IgD-negative memory B cell (primary cell): ENCODE data around the gene ARF3. TPM values are rescaled to one million over a fixed set of nuclear protein-coding genes. Genes with fewer than 3 reads are reported as not detected.
A peak's percentile ranks its signal among the peaks of the same experiment; 100 is the strongest.

Experiments used
- H3K27ac Mint-ChIP-seq, 3 donors: one replicate each; pipeline ENCODE4 v1.8.0; 2020 to 2022; ENCODE audit warnings: mild to moderate bottlenecking in 3 of 3, mixed read lengths in 3 of 3, moderate library complexity in 1 of 3
- H3K27me3 Mint-ChIP-seq: one replicate; pipeline ENCODE4 v1.8.0; 2021; ENCODE audit warnings: mixed read lengths
- H3K36me3 Mint-ChIP-seq: one replicate; pipeline ENCODE4 v1.8.0; 2020; ENCODE audit warnings: mild to moderate bottlenecking, mixed read lengths
- H3K4me1 Mint-ChIP-seq, 3 donors: one replicate each; pipeline ENCODE4 v1.8.0; 2020 to 2022; ENCODE audit warnings: mixed read lengths in 3 of 3, mild to moderate bottlenecking in 1 of 3
- H3K4me3 Mint-ChIP-seq, 4 donors: one replicate each; pipeline ENCODE4 v1.8.0; 2020 to 2022; ENCODE audit warnings: mild to moderate bottlenecking in 4 of 4, mixed read lengths in 4 of 4, moderate library complexity in 3 of 4
- H3K9me3 Mint-ChIP-seq, 3 donors: one replicate each; pipeline ENCODE4 v1.8.0; 2020 to 2021; ENCODE audit warnings: mixed read lengths in 3 of 3, mild to moderate bottlenecking in 1 of 3
- polyA plus RNA-seq: library from polyadenylated mRNA; unstranded; fragments of 300-500 nt; fragmentation: Illumina TruSeq; gene quantifications from one replicate; pipeline ENCODE4 v1.2.3, GENCODE V29; 2021

ARF3 gene
- polyA plus RNA-seq, 1 donor from 2014 or later: 20.2 TPM

DNA sequence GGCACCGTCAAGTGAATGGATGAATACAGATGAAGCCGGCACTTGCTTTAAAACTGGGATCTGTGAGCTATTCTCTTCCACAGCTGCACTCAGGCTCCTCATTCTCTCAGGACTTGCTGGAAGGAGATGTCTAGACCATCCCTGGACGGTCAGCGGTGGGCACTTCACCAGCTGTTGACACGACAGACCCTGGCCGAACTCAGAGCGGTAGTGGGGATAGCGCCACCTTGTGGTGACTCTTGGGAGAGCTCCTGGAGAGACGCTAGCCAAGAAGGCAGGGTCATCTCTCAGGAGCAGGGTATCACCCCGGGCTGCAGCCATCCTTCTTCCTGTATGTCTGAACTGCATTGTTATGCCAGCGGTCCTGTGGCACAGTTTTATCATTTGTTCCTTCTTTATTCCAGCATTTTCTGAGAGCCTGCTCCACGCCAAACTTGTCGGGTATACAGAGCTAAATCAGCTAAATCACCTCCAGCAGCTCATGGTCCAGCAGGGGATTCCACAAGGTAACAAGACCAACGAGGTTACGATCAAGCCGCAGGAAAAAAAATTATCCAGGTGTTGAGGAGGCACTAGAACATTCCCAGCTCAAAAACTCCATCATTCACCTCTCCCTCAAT, 30.9 kb upstream of the ARF3 start:
- no peaks in the 10 kb centered on the region for H3K36me3 Mint-ChIP-seq
- peaks cover 27% of the 10 kb centered on the region for H3K27me3 Mint-ChIP-seq
- H3K9me3 Mint-ChIP-seq: no peaks in the 10 kb centered on the region
- H3K27ac Mint-ChIP-seq: no peak overlapping the region
- H3K4me3 Mint-ChIP-seq: no peak overlapping the region
- H3K4me1 Mint-ChIP-seq: no peaks in the 10 kb centered on the region

DNA sequence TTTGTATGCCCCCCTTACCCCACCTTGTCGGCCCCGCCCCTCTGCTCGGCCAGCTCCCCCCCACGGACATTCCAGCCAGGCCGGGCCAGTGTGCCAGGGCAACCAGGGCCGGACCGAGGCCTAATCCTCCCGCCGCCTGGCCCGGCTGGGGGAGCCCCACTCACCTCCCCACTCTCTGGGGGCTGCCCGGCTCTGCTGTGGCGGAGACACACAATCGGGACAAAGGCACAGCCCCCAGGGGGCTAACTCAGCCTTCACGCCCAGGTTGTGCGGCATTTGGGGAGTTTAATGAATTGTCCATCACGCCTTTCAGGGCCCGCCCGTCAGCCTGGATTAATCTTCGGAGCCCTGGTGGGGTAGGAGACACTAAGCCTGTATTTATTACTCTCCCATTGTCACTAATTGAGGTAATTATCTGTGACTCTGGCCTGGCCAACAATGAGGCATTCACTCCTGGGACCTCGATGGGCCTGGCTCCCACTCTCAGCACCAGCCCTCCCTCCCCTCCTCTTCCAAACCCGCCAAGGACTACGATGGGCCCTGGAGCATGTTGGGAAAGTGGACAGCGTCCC, 29.5 kb upstream of the ARF3 start:
- peak overlapping the region in 1 of 3 donors; percentile 86 for H3K27ac Mint-ChIP-seq
- peaks cover 29% of the 10 kb centered on the region for H3K27me3 Mint-ChIP-seq

DNA sequence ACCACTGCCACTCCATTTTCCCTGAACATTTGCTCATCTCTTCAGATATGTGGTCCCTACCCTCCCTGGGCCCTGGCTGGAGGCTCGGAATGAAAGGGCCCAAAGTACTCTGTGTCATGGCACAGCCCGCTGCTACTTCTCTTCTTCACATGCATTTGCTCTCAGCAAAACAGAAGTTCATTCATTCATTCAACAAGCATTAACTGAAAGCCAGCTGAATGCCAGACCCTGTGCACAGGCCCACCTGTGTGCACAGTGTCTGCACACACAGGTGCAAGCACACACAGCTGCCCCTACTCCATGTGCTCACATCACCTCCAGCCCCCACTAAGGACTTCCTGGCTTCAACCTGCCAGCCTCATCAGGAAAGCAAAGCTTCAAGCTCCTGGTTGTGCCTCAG, 28.6 kb upstream of the ARF3 start:
- Mint-ChIP-seq H3K36me3 (peaks cover 2% of the 10 kb centered on the region), H3K27me3 (peaks cover 33% of the 10 kb centered on the region), H3K27ac (no peak overlapping the region), H3K4me1 (peaks cover 6 to 11% (median 7%) of the 10 kb centered on the region in 3 donors), H3K9me3 (no peaks in the 10 kb centered on the region), H3K4me3 (no peak overlapping the region)

More for the DNA sequence above, 29.5 kb upstream of the ARF3 start:
- no peaks in the 10 kb centered on the region for H3K36me3 Mint-ChIP-seq
- peaks cover under 1 to 4% (median under 1%) of the 10 kb centered on the region in 3 donors for H3K4me1 Mint-ChIP-seq
- no peak overlapping the region for H3K4me3 Mint-ChIP-seq
- H3K9me3 Mint-ChIP-seq: no peaks in the 10 kb centered on the region

DNA sequence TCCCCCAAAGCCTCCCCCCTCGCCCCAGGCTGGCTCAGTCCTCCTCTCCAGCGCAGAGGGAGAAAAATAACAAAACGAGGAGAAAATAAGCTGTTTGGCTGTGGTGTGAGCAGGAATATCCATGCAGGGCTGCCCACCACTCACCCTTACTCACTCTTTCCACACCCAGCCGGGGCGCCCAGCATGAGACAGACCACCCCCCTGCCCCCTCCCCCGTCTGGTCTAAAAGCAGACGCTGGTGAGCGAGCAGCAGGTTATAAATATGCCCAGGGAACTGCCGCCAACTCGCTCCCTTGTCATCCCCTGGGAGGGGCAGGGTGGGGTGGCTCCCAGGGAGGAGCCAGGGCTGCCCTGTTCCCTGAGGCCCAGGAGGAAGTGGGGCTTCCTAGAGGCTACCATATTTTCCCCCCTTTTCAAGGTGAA, 28.2 kb upstream of the ARF3 start:
- Mint-ChIP-seq H3K36me3 (peaks cover 2% of the 10 kb centered on the region), H3K9me3 (no peaks in the 10 kb centered on the region), H3K27me3 (peaks cover 35% of the 10 kb centered on the region), H3K4me1 (peaks cover 7 to 15% (median 11%) of the 10 kb centered on the region in 3 donors), H3K4me3 (no peak overlapping the region), H3K27ac (no peak overlapping the region)

DNA sequence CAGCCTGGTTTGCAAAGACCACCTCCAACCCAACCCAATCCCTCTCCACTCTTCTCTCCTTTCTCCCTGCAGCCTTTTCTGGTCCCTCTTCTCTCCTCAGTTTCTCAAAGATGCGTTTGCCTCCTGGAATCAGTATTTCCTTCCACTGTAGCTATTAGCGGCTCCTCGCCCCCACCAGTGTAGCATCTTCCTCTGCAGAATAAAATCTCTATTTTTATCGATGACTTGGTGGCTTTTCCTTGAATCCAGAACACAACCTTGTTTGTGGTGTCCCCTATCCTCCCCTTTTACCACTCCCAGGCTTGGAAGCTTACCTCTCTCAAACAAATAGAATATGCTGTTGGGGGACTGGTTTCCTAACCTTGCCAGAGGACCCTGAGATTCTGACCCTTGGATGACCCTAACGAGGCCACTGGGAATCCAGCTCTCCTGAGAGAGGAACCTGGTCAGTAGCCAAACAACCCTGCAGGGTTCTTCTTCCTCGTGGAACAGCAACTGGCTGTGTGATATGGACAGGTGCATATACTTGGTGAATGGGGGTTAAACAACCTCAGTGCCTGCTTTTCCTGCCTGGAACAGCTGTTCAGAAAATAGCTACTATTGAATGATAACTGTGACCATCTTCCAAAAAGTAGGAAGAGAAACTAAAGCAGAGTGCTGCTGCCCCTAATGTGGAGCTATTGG, 25.3 kb upstream of the ARF3 start:
- Mint-ChIP-seq H3K36me3 (peaks cover 2% of the 10 kb centered on the region), H3K27ac (peak overlapping the region; percentile 41 to 97 (median 83)), H3K27me3 (peaks cover 31% of the 10 kb centered on the region), H3K4me3 (peak overlapping the region; percentile 58 to 96 (median 89)), H3K9me3 (no peaks in the 10 kb centered on the region), H3K4me1 (peaks cover 17 to 26% (median 19%) of the 10 kb centered on the region in 3 donors)

DNA sequence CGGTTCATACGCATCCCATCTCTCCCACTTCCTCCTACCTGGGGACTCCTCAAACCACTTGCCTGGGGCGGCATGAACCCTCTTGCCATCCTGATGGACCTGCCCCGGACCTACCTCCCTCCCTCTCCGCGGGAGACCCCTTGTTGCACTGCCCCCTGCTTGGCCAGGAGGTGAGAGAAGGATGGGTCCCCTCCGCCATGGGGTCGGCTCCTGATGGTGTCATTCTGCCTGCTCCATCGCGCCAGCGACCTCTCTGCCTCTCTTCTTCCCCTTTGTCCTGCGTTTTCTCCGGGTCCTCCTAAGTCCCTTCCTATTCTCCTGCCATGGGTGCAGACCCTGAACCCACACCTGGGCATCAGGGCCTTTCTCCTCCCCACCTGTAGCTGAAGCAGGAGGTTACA, 24.5 kb upstream of the ARF3 start:
- H3K36me3 Mint-ChIP-seq: peaks cover 2% of the 10 kb centered on the region
- peak overlapping the region; percentile 83 to 97 (median 90) for H3K27ac Mint-ChIP-seq
- peak overlapping the region; percentile 86 to 96 (median 94) for H3K4me3 Mint-ChIP-seq
- H3K4me1 Mint-ChIP-seq: peaks cover 17 to 31% (median 21%) of the 10 kb centered on the region in 3 donors
- no peaks in the 10 kb centered on the region for H3K9me3 Mint-ChIP-seq
- H3K27me3 Mint-ChIP-seq: peaks cover 35% of the 10 kb centered on the region

DNA sequence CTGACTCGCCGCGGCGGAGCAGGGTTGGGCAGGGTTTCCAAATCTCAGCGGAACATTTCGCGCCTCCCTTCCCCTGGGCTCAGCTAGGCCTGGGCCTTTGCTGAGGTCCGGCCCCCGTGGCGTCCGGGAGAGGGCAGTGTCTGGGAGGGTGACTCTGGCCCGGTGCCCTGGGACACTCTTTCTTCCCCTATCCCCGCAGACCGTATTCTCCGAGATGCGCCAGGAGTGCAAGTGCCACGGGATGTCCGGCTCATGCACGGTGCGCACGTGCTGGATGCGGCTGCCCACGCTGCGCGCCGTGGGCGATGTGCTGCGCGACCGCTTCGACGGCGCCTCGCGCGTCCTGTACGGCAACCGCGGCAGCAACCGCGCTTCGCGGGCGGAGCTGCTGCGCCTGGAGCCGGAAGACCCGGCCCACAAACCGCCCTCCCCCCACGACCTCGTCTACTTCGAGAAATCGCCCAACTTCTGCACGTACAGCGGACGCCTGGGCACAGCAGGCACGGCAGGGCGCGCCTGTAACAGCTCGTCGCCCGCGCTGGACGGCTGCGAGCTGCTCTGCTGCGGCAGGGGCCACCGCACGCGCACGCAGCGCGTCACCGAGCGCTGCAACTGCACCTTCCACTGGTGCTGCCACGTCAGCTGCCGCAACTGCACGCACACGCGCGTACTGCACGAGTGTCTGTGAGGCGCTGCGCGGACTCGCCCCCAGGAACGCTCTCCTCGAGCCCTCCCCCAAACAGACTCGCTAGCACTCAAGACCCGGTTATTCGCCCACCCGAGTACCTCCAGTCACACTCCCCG, 23.9 kb upstream of the ARF3 start:
- Mint-ChIP-seq H3K27me3 (peaks cover 36% of the 10 kb centered on the region), H3K27ac (peak overlapping the region; percentile 83 to 97 (median 90)), H3K36me3 (peaks cover 2% of the 10 kb centered on the region), H3K9me3 (no peaks in the 10 kb centered on the region), H3K4me1 (peaks cover 19 to 31% (median 21%) of the 10 kb centered on the region in 3 donors), H3K4me3 (peak overlapping the region; percentile 86 to 96 (median 94))

DNA sequence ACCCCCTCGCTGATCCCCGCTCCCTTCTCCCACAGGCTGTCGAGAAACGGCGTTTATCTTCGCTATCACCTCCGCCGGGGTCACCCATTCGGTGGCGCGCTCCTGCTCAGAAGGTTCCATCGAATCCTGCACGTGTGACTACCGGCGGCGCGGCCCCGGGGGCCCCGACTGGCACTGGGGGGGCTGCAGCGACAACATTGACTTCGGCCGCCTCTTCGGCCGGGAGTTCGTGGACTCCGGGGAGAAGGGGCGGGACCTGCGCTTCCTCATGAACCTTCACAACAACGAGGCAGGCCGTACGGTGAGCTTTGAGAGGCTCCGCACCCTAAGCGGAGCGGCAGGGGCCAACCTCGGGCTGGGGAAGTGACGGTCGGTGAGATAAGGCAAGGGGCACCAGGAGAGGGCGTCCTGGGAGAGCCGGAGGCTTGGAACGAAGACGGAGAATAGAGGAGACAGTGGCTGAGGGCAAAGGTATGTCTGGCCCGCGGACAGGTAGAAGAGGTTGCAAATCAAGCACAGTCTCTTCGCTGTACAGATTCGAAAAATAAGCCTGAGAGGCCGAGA, 23.2 kb upstream of the ARF3 start:
- Mint-ChIP-seq H3K4me1 (peaks cover 21 to 31% (median 22%) of the 10 kb centered on the region in 3 donors), H3K4me3 (peak overlapping the region; percentile 86 to 96 (median 94)), H3K36me3 (peaks cover 2% of the 10 kb centered on the region), H3K27ac (peak overlapping the region in 2 of 3 donors; percentile 83 to 88), H3K27me3 (peaks cover 33% of the 10 kb centered on the region), H3K9me3 (no peaks in the 10 kb centered on the region)

DNA sequence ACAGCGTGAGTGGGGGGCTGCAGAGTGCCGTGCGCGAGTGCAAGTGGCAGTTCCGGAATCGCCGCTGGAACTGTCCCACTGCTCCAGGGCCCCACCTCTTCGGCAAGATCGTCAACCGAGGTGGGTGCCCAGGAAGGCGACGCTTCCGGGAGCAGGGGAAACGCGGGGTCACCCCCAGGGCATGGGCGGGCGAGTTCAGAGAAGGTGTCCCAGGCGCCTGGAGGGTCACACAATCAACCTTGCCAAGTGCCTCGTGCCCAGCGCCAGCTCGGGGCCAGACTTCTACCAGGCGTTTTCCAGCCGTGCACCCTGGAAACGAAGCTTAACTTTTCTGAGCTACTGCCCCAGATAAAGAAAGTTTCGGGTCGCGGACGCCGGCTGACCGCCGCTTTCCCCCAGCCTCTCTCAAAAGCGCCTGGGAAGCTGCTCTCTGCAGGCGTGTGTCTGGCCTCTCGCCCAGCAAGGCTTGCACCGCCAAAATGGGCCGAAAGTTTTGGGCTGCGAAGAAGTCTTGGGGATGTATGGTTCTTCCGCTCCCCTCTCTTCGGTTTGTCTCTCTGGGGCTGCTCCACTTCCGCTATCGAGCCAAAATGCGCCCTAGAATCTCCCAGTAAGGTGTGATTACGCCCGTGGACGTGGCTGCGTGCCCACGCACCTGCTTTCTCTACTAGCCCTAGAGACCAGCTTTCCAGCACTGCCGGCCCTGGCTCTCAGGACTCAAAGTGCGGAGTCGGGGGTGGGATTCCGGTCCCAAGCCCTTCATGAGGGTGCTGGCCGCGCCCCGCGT, 22.5 kb upstream of the ARF3 start:
- Mint-ChIP-seq H3K27me3 (peaks cover 33% of the 10 kb centered on the region), H3K27ac (peak overlapping the region in 2 of 3 donors; percentile 83 to 91), H3K36me3 (peaks cover 2% of the 10 kb centered on the region), H3K9me3 (no peaks in the 10 kb centered on the region), H3K4me3 (peak overlapping the region; percentile 86 to 96 (median 94)), H3K4me1 (peaks cover 21 to 31% (median 22%) of the 10 kb centered on the region in 3 donors)

DNA sequence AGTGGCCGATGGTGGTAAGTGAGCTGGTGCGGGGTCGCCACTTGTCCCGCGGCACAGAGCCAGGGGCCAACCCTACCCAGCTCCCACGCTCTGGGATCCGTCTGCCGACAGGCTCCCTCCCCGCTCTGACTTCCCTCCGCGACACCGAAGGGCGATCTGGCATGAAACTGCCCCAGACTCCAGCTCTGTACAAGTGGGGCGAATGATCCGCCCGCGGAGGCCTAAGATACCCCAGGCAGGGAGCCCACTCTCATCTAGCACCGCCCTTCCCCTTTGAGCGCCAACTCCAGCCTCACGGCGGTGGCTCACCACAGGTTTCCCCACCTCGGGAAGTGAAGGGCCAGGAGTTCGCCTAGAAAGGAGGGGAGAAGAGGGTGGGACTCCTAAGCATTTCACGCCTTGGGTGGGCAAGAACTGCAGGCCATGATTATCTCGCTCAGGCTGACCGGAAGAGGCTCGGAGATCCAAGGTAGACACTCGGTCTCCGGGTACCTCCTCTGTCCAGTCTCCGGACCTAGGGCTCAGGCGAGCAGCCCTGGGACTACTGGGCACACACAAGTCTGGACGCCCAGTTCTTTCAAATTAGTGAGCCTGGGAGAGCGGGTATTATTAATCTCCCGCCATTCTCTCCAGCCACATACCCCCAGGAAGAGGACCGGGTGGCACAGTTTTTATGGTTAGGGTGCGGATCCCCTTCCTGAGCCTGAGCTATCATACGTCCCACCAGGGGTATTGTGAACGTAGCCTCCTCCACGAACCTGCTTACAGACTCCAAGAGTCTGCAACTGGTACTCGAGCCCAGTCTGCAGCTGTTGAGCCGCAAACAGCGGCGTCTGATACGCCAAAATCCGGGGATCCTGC, 21.7 kb upstream of the ARF3 start:
- Mint-ChIP-seq H3K27me3 (peaks cover 33% of the 10 kb centered on the region), H3K9me3 (no peaks in the 10 kb centered on the region), H3K27ac (peak overlapping the region; percentile 65 to 84 (median 83)), H3K4me1 (peaks cover 21 to 31% (median 22%) of the 10 kb centered on the region in 3 donors), H3K36me3 (peaks cover 2% of the 10 kb centered on the region), H3K4me3 (peak overlapping the region; percentile 86 to 96 (median 94))

DNA sequence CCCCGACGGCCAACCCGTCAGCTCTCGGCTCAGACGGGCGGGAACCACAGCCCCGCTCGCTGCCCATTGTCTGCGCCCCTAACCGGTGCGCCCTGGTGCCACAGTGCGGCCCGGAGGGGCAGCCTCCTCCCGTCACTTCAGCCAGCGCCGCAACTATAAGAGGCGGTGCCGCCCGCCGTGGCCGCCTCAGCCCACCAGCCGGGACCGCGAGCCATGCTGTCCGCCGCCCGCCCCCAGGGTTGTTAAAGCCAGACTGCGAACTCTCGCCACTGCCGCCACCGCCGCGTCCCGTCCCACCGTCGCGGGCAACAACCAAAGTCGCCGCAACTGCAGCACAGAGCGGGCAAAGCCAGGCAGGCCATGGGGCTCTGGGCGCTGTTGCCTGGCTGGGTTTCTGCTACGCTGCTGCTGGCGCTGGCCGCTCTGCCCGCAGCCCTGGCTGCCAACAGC, 21.0 kb upstream of the ARF3 start, which contains the start of gene WNT1:
Gene WNT1 (plus strand): TSS at position 32 of the 450 bp plus-strand sequence. CDS start 329 bp downstream, at position 361.
- Mint-ChIP-seq H3K36me3 (peaks cover 2% of the 10 kb centered on the region), H3K9me3 (no peaks in the 10 kb centered on the region), H3K4me3 (peak within 1 kb of the TSS; percentile 86 to 96 (median 94)), H3K27me3 (peaks cover 37% of the 10 kb centered on the region), H3K4me1 (peaks cover 21 to 31% (median 22%) of the 10 kb centered on the region in 3 donors), H3K27ac (peak within 1 kb of the TSS; percentile 65 to 84 (median 83))

DNA sequence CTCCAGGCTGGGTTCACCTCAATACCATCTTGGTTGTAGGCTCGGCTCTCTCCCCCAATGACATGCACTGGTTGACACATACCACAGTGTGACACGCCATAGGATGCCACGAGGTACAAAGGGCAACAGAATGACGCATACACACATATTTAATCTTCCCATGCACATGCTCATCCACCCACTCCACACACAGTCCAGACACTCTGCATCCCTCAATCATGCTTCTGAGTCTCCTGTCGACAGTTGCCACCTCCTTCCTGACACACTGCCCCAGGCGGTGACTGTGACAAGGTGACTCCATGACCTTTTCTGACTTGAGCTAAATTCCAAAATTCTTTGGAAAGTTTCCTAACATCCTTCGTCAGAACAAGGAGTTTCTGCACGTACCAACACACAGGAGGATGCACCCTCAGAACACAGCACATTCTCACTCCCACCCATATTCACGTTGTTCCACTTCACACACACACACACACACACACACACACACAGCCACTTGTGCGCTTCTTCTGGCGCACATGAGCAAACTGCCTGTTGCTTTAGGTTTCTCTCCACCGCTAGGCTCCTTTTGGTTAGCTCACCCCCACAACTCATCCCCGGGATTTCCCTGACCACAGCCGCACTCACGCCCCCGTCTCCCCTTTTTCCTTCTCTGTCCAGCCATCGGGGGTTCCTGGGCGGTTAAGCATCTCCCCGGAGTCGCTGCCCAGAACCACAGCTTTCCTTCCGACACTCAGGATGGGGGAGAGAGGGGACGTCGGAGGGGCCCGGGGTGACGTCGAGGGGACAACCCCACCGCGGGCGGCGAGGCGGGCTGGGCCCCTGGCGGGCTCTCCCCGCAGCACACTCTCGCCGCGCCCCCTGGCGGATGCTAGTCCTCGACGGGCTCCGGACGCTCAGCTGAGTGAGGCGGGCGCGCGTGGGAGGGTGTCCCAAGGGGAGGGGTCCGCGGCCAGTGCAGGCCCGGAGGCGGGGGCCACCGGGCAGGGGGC, 20.3 kb upstream of the ARF3 start:
- H3K27ac Mint-ChIP-seq: peak overlapping the region; percentile 49 to 84 (median 50)
- H3K27me3 Mint-ChIP-seq: peaks cover 44% of the 10 kb centered on the region
- no peaks in the 10 kb centered on the region for H3K9me3 Mint-ChIP-seq
- H3K4me3 Mint-ChIP-seq: peak overlapping the region; percentile 61 to 82 (median 74)
- H3K4me1 Mint-ChIP-seq: peaks cover 21 to 32% (median 22%) of the 10 kb centered on the region in 3 donors
- peaks cover 2% of the 10 kb centered on the region for H3K36me3 Mint-ChIP-seq
